Muscle of leg (tissue), 11 donors: ENCODE data around the gene METTL26. TPM values are rescaled to one million over a fixed set of nuclear protein-coding genes. Genes with fewer than 3 reads are reported as not detected.

Experiments
- DNase-seq: peaks from one replicate; pipeline ENCODE4 v3.0.0; 2013
- H3K27ac ChIP-seq: one replicate; pipeline ENCODE4 v1.5.1; 2013; ENCODE audit warnings: mild to moderate bottlenecking, low read length, control low read depth
- H3K27me3 ChIP-seq: one replicate; pipeline ENCODE4 v1.6.1; 2013; ENCODE audit warnings: low read length; ENCODE audit not compliant: control insufficient read depth, insufficient read depth
- H3K36me3 ChIP-seq: one replicate; pipeline ENCODE4 v1.6.1; 2013; ENCODE audit warnings: low read length; ENCODE audit not compliant: control insufficient read depth, insufficient read depth
- H3K4me1 ChIP-seq: one replicate; pipeline ENCODE4 v1.6.1; 2013; ENCODE audit warnings: low read length; ENCODE audit not compliant: control insufficient read depth, insufficient read depth
- H3K4me3 ChIP-seq: one replicate; pipeline ENCODE4 v1.5.1; 2013; ENCODE audit warnings: low read length, control low read depth
- H3K9me3 ChIP-seq: replicated peaks from 2 replicates; pipeline ENCODE4 v1.6.1; 2013; ENCODE audit warnings: low read depth, low read length; ENCODE audit not compliant: control insufficient read depth
- WGBS: methylation state at CpG from one replicate; pipeline ENCODE4 v1.1.5; 2013; ENCODE audit warnings: missing lambda C conversion rate; ENCODE audit not compliant: insufficient coverage; 5-methylcytosine and 5-hydroxymethylcytosine counted together
- polyA plus RNA-seq, 8 donors: library from polyadenylated mRNA; unstranded; fragments of 120-200 nt; gene quantifications; one replicate each; pipeline versions ENCODE4 v1.2.1 to v1.2.3, GENCODE V29; 2013; ENCODE audit warnings: inconsistent platforms in 1 of 8, low replicate concordance in 1 of 8; ENCODE audit not compliant: insufficient read length in 8 of 8, insufficient read depth in 1 of 8
- total RNA-seq: library from RNA; stranded (reverse); fragments of 120-200 nt; gene quantifications from one replicate; pipeline ENCODE4 v1.2.4, GENCODE V29; 2013

The METTL26 gene
- total and polyA plus RNA-seq, 9 donors: 39.3 to 59.1 (median 42.7) TPM

DNA sequence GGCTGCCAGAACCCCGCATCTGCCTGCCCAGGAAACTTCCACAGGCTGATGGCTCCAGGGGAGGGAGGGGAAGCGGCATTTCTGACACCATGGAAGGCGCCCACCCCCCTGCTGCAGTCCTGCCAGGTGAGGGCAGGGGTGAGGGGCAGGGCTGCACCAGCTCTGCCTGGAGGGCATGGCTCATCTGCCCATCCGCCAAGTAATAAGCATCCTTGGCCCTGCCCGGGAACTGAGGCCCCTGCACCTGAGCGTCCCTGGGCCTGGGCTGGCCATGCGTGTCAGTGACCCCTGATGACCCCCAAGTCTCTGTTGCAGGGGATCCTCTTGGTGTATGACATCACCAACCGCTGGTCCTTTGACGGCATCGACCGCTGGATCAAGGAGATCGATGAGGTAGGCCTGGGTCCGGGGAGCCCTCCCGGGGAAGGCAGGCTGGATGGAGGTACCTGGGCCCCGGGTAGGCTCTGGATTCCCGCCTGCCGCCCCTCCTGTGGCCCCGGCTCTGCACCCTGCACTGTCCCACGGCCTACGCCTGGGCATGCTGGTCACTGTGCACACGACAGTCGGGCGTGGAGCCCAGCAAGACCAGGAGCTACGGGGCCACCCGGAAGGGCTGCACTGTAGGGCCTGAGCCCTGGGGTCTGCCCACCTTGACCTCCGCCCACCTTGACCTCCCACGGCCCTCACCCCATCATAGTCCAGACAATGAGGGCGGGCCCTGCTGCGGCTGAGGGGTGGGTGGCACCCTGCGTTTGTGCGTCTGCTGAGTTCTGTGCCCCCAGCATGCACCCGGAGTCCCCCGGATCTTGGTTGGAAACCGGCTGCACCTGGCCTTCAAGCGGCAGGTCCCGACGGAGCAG is 10.8 kb downstream of the METTL26 start:
- peaks cover 31% of the 10 kb centered on the region for H3K36me3 ChIP-seq
- 88% methylated on average over 34 of the region's 37 CpGs for WGBS
- H3K4me1 ChIP-seq: peaks cover 46% of the 10 kb centered on the region
- H3K4me3 ChIP-seq: no peak overlapping the region
- H3K27ac ChIP-seq: no peak overlapping the region
- no peaks in the 10 kb centered on the region for H3K9me3 ChIP-seq
- no peak for DNase-seq
- H3K27me3 ChIP-seq: no peaks in the 10 kb centered on the region

- no peak for DNase-seq
- Histone ChIP-seq H3K4me3 (no peak overlapping the region), H3K27ac (no peak overlapping the region), H3K9me3 (no peaks in the 10 kb centered on the region), H3K4me1 (peaks cover 39% of the 10 kb centered on the region), H3K27me3 (no peaks in the 10 kb centered on the region), H3K36me3 (peaks cover 31% of the 10 kb centered on the region)
- WGBS: 48% methylated on average over 10 of the region's 10 CpGs
Measured at GRCh38 chr16:624526-625070, 11.5 kb downstream of the METTL26 start.

- no peak for DNase-seq
- Histone ChIP-seq H3K27me3 (no peaks in the 10 kb centered on the region), H3K4me3 (no peak overlapping the region), H3K27ac (no peak overlapping the region), H3K36me3 (peaks cover 23% of the 10 kb centered on the region), H3K4me1 (peaks cover 22% of the 10 kb centered on the region), H3K9me3 (no peaks in the 10 kb centered on the region)
- WGBS: 85% methylated on average over 13 of the region's 17 CpGs
Measured at GRCh38 chr16:622920-623280, 13.2 kb downstream of the METTL26 start.

DNA sequence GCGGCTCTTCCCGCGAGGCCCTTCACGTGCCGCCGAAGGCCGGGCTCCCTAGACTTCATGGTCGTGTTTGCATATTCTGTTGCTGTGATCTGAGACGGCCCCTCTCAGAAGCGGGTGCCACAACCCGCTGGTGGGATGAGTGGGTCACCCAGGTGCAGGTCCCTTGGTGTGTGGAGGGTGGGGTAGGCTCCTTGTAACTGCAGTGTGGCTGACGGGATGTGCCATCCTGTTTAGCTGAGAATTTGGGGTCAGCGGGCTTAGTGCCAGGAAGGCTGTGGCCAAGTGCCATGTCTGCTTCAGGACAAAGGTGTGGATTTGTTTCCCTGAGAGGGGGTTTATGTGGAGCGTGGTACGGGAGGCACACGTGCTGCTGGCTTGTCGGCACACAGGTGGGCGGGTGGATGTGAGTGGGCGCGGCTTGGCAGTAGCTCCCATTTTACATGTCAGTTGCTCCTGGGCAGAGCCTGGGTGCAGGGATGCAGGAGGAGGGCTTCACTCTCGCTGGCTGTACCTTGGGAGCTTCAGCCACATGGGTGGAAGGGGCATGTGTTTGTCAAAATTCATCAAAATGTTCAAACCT is 14.5 kb downstream of the METTL26 start:
- WGBS: 86% methylated on average over 20 of the region's 21 CpGs
- Histone ChIP-seq H3K27me3 (no peaks in the 10 kb centered on the region), H3K4me3 (no peak overlapping the region), H3K36me3 (peaks cover 19% of the 10 kb centered on the region), H3K27ac (no peak overlapping the region), H3K4me1 (peaks cover 11% of the 10 kb centered on the region), H3K9me3 (no peaks in the 10 kb centered on the region)
- no peak for DNase-seq

GRCh38 chr16:620700-621525 is 15.2 kb downstream of the METTL26 start:
- WGBS: 84% methylated on average over 31 of the region's 41 CpGs
- H3K4me1 ChIP-seq: peaks cover 11% of the 10 kb centered on the region
- no peak for DNase-seq
- no peaks in the 10 kb centered on the region for H3K27me3 ChIP-seq
- H3K27ac ChIP-seq: no peak overlapping the region
- peaks cover 13% of the 10 kb centered on the region for H3K36me3 ChIP-seq
- H3K4me3 ChIP-seq: no peak overlapping the region
- no peaks in the 10 kb centered on the region for H3K9me3 ChIP-seq

DNA sequence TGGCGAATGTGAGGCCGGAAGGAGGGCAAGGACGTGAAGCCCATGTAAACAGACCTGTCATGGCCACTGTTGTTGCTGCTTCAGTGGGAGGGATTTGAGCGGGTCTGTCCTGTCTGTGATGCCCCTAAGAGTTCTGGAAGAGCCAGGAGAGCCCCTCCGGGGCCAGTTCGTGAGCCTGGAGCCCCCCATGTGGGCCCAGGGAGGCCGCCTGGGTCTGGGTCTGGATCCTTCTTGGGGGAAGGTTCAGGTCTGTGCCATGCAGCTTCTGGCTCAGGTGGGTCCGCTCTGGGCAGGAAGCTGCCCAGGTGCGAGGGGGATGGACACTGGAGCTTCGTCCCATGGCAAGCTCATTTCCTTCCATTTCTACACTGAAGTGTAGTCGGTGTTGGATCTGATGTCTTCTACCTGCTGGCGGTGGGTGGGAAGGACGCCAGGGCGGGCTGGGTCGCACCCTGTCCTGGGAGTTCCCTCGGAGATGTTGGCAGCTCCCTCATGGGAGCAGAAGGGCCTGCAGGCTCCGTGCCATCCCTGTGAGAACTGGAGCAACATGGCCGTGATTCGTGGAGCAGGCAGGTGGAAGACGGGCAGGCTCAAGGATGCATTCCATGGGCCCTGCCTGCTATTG is 16.5 kb downstream of the METTL26 start:
- peaks cover 11% of the 10 kb centered on the region for H3K4me1 ChIP-seq
- no peak for DNase-seq
- no peak overlapping the region for H3K4me3 ChIP-seq
- 92% methylated on average over 17 of the region's 20 CpGs for WGBS
- peaks cover 5% of the 10 kb centered on the region for H3K36me3 ChIP-seq
- H3K9me3 ChIP-seq: no peaks in the 10 kb centered on the region
- H3K27ac ChIP-seq: no peak overlapping the region
- no peaks in the 10 kb centered on the region for H3K27me3 ChIP-seq

GRCh38 chr16:617855-618254 is 18.2 kb downstream of the METTL26 start:
- no peaks in the 10 kb centered on the region for H3K9me3 ChIP-seq
- H3K27ac ChIP-seq: no peak overlapping the region
- H3K36me3 ChIP-seq: peaks cover 5% of the 10 kb centered on the region
- H3K4me3 ChIP-seq: no peak overlapping the region
- peaks cover 11% of the 10 kb centered on the region for H3K4me1 ChIP-seq
- 85% methylated on average over 7 of the region's 16 CpGs for WGBS
- H3K27me3 ChIP-seq: no peaks in the 10 kb centered on the region
- DNase-seq: no peak

- WGBS: 89% methylated on average over 25 of the region's 39 CpGs
- Histone ChIP-seq H3K4me1 (peaks cover 9% of the 10 kb centered on the region), H3K36me3 (peaks cover 5% of the 10 kb centered on the region), H3K9me3 (no peaks in the 10 kb centered on the region), H3K27me3 (no peaks in the 10 kb centered on the region), H3K27ac (no peak overlapping the region), H3K4me3 (no peak overlapping the region)
- DNase-seq: no peak
Measured at GRCh38 chr16:616733-617586, 19.1 kb downstream of the METTL26 start.

DNA sequence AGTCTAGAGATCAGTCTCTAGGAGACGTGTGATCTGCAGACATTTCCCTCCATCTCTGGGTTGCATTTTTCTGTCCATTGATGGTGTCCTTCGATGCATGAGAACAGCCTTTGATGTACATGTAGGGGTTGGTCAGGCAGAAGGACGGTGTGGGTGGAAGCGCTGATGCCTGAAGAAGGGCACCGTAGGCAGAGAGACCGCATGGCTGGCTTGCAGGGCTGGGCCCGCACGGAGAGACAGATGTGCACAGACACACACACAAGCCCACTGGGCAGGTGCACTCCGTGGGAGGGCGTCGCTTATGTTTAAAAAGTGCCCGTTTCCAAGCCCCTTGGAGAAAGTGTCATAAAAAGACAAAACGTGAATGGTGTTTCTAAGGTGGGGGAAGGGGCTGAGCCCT is 21.0 kb downstream of the METTL26 start:
- H3K27ac ChIP-seq: no peak overlapping the region
- peaks cover 3% of the 10 kb centered on the region for H3K36me3 ChIP-seq
- no peaks in the 10 kb centered on the region for H3K9me3 ChIP-seq
- H3K4me1 ChIP-seq: peaks cover 4% of the 10 kb centered on the region
- DNase-seq: no peak
- no peak overlapping the region for H3K4me3 ChIP-seq
- H3K27me3 ChIP-seq: no peaks in the 10 kb centered on the region
- WGBS: 73% methylated on average over 2 of the region's 13 CpGs
